Astrocyte of the spinal cord (primary cell): ENCODE measurements around the gene UBE2G1.
A peak's percentile ranks its signal among the peaks of the same experiment; 100 is the strongest.

Experiments
- DNase-seq: peaks from one replicate; pipeline ENCODE4 v3.0.0; 2011; ENCODE audit warnings: low read depth, low spot score
- H3K4me3 ChIP-seq: 2 replicates; pipeline ENCODE4 v1.5.1; 2011; ENCODE audit warnings: low read depth, mild to moderate bottlenecking, low read length, moderate library complexity
- CTCF ChIP-seq: IDR thresholded peaks from 2 replicates; pipeline ENCODE4 v1.5.1; 2012; ENCODE audit warnings: low read depth, mild to moderate bottlenecking, low read length, inconsistent platforms
- in situ Hi-C: cut with HindIII; loops from 2 replicates; pipeline ENCODE4 v1.10.0; 2017; ENCODE audit warnings: low sequenced_read_pairs

The UBE2G1 gene

GRCh38 chr17:4229627-4230541 lies 136.6 kb downstream of the UBE2G1 start:
- in situ Hi-C loops = no loop called here
- no peak overlapping the region for H3K4me3 ChIP-seq
- peak; percentile 95 for DNase-seq
- TF ChIP-seq CTCF = no peak

- no peak for DNase-seq
- TF ChIP-seq CTCF = no peak
- no peak overlapping the region for H3K4me3 ChIP-seq
- in situ Hi-C loops = no loop called here
These were observed 144.4 kb downstream of the UBE2G1 start for GRCh38 chr17:4221899-4222659.

- H3K4me3 ChIP-seq = no peak overlapping the region
- TF ChIP-seq CTCF = no peak
- DNase-seq = no peak
- in situ Hi-C loops = no loop called here
These were observed 145.3 kb downstream of the UBE2G1 start for GRCh38 chr17:4221163-4221562.

- TF ChIP-seq CTCF = no peak
- no peak overlapping the region for H3K4me3 ChIP-seq
- peak; percentile 37 for DNase-seq
- in situ Hi-C loops = no loop called here
These were observed 145.8 kb downstream of the UBE2G1 start for GRCh38 chr17:4220655-4221054.
